ENCODE results near the gene LOXL1.

GRCh38 chr15:73919706-73920105 lies 6.6 kb upstream of the LOXL1 start:
- TF ChIP-seq CTCF (conservative IDR thresholded peaks at IDR 0.05; ENCODE audit: low read depth, low read length) (no peak), EZH2 (IDR thresholded peaks at IDR 0.05; ENCODE audit: borderline replicate concordance, low read depth, low read length, poor library complexity, severe bottlenecking) (no peak)

All from A673 (cell line).